Gastroesophageal sphincter (tissue), 3 donors: ENCODE results near the gene THUMPD2.

Source experiments
- CTCF ChIP-seq, 4 experiments: fragments of 200-600 bp in 2 of 4; fragments of 450-650 bp in 2 of 4; sonication (generic) in 1 of 4; IDR thresholded peaks; one replicate each; pipeline ENCODE4 v1.5.1; 2017 to 2019; ENCODE audit warnings: antibody characterized with exemption in 4 of 4, mild to moderate bottlenecking in 2 of 4, moderate library complexity in 2 of 4
- EP300 ChIP-seq: sonication (generic); formaldehyde crosslinking; IDR thresholded peaks from one replicate; pipeline ENCODE4 v1.6.1; 2017; ENCODE audit warnings: antibody characterized with exemption, mild to moderate bottlenecking
- POLR2A ChIP-seq, 2 donors: fragments of 450-650 bp; IDR thresholded peaks; one replicate each; pipeline ENCODE4 v1.6.1; 2017; ENCODE audit warnings: antibody characterized with exemption in 2 of 2, mild to moderate bottlenecking in 2 of 2, moderate library complexity in 1 of 2

- TF ChIP-seq CTCF (IDR thresholded peaks at IDR 0.05) (no peak), POLR2A (IDR thresholded peaks at IDR 0.05) (no peak), EP300 (no peak)
These were observed 64.0 kb downstream of the THUMPD2 start for GRCh38 chr2:39715095-39715494.
